Measurements from ENCODE around the gene DIP2C. TPM values are rescaled to one million over a fixed set of nuclear protein-coding genes. Genes with fewer than 3 reads are reported as not detected.
A peak's percentile ranks its signal among the peaks of the same experiment; 100 is the strongest.

DIP2C gene
- total and polyA plus RNA-seq, 2 donors from 2014 or later: 6.2 to 22.6 TPM

- Histone ChIP-seq H3K36me3 (ENCODE audit: control insufficient read depth in 2 of 3, insufficient read depth in 3 of 3, low read length in 3 of 3) (no peaks in the 10 kb centered on the region), H3K4me1 (ENCODE audit: control insufficient read depth in 2 of 3, insufficient read depth in 2 of 3, low read depth in 1 of 3, low read length in 3 of 3) (no peaks in the 10 kb centered on the region), H3K9me3 (ENCODE audit: control insufficient read depth in 2 of 3, insufficient read depth in 1 of 3, low read length in 3 of 3) (no peaks in the 10 kb centered on the region), H3K4me3 (ENCODE audit: low read length in 3 of 3) (no peak overlapping the region), H3K9ac (ENCODE audit: low read length in 3 of 3) (no peak overlapping the region), H3K27ac (ENCODE audit: low read depth in 2 of 2, low read length in 2 of 2) (no peak overlapping the region), H3K27me3 (ENCODE audit: control insufficient read depth, insufficient read depth, low read length) (no peaks in the 10 kb centered on the region)
- no peak for TF ChIP-seq CTCF (IDR thresholded peaks at IDR 0.05; ENCODE audit: borderline replicate concordance, extremely low read depth, insufficient read depth)
- FAIRE-seq: no peak
- DNase-seq: peak in 2 of 5 donors; percentile 22 to 46
- intact Hi-C loops (cut with DNase I): no loop called here
These were observed 161.0 kb downstream of the DIP2C start for GRCh38 chr10:528173-529165.

GRCh38 chr10:527416-527815 lies 162.1 kb downstream of the DIP2C start:
- no peak for TF ChIP-seq CTCF (IDR thresholded peaks at IDR 0.05; ENCODE audit: borderline replicate concordance, extremely low read depth, insufficient read depth)
- no peak overlapping the region for H3K27ac ChIP-seq (ENCODE audit: low read depth in 2 of 2, low read length in 2 of 2)
- H3K9ac ChIP-seq (ENCODE audit: low read length in 3 of 3): no peak overlapping the region
- DNase-seq: no peak
- H3K4me3 ChIP-seq (ENCODE audit: low read length in 3 of 3): no peak overlapping the region
- no peaks in the 10 kb centered on the region for H3K4me1 ChIP-seq (ENCODE audit: control insufficient read depth in 2 of 3, insufficient read depth in 2 of 3, low read depth in 1 of 3, low read length in 3 of 3)
- no peaks in the 10 kb centered on the region for H3K9me3 ChIP-seq (ENCODE audit: control insufficient read depth in 2 of 3, insufficient read depth in 1 of 3, low read length in 3 of 3)
- H3K36me3 ChIP-seq (ENCODE audit: control insufficient read depth in 2 of 3, insufficient read depth in 3 of 3, low read length in 3 of 3): no peaks in the 10 kb centered on the region
- intact Hi-C loops (cut with DNase I): no loop called here
- no peak for FAIRE-seq
- no peaks in the 10 kb centered on the region for H3K27me3 ChIP-seq (ENCODE audit: control insufficient read depth, insufficient read depth, low read length)

GRCh38 chr10:526651-527312 lies 162.7 kb downstream of the DIP2C start:
- FAIRE-seq (no peak), DNase-seq (peak in 1 of 5 donors; percentile 27)
- intact Hi-C loops (cut with DNase I): no loop called here
- Histone ChIP-seq H3K36me3 (ENCODE audit: control insufficient read depth in 2 of 3, insufficient read depth in 3 of 3, low read length in 3 of 3) (no peaks in the 10 kb centered on the region), H3K4me1 (ENCODE audit: control insufficient read depth in 2 of 3, insufficient read depth in 2 of 3, low read depth in 1 of 3, low read length in 3 of 3) (no peaks in the 10 kb centered on the region), H3K9me3 (ENCODE audit: control insufficient read depth in 2 of 3, insufficient read depth in 1 of 3, low read length in 3 of 3) (no peaks in the 10 kb centered on the region), H3K27ac (ENCODE audit: low read depth in 2 of 2, low read length in 2 of 2) (no peak overlapping the region), H3K9ac (ENCODE audit: low read length in 3 of 3) (no peak overlapping the region), H3K27me3 (ENCODE audit: control insufficient read depth, insufficient read depth, low read length) (no peaks in the 10 kb centered on the region), H3K4me3 (ENCODE audit: low read length in 3 of 3) (no peak overlapping the region)
- no peak for TF ChIP-seq CTCF (IDR thresholded peaks at IDR 0.05; ENCODE audit: borderline replicate concordance, extremely low read depth, insufficient read depth)

Data from kidney (tissue), 14 donors.